Pons (tissue), 1 donor: Measurements from ENCODE around the gene LHX2.

Source experiments
- DNase-seq: peaks from one replicate; pipeline ENCODE4 v3.0.0-alpha.2; 2016; ENCODE audit warnings: low spot score

Gene LHX2

GRCh38 chr9:123999661-124000060 lies 11.9 kb upstream of the LHX2 start:
- DNase-seq, result no peak

- DNase-seq, result no peak
Measured at GRCh38 chr9:124000161-124000783, 11.3 kb upstream of the LHX2 start.

DNA sequence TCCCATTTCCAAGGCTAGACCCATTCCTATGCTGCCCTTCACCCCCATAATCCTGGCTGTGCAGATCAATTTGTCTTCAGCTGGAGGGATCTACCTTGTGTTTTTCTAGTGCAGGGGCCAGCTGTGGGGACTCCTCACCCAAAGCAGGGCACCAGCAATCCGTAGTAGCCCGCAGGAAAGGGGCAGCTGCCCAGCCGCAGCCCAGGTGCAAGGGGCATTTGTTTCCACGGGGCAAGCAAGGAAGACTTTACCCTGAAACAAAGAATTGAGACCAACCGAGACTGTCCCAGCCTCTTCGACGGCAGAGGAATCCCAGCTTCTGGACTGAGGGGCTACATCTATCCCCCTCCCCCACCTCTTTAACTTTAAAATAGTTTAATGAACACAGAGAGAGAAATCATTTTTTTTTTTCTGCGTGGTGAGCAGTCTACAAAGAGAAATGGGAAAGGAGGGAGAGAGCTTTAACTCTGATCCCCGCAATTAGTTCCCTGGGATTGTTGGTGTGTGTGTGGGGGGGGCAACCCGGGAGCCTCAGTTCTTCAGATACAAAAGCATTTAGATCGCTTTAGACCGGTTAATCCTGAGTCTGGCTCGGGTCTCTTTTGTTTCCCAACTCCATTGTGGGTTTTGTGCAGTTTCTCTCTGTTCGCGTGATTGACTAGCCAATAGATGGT lies 10.6 kb upstream of the LHX2 start:
- no peak for DNase-seq

- DNase-seq, result no peak
Measured at GRCh38 chr9:124001458-124001799, 10.1 kb upstream of the LHX2 start.

GRCh38 chr9:124001866-124002525 lies 9.6 kb upstream of the LHX2 start:
- DNase-seq, result no peak

GRCh38 chr9:124003636-124004349 lies 7.8 kb upstream of the LHX2 start:
- no peak for DNase-seq

GRCh38 chr9:124004593-124004992 lies 7.0 kb upstream of the LHX2 start:
- no peak for DNase-seq

GRCh38 chr9:124005029-124005771 lies 6.4 kb upstream of the LHX2 start:
- DNase-seq, result no peak

GRCh38 chr9:124006448-124007361 lies 4.9 kb upstream of the LHX2 start:
- peak; percentile 49 for DNase-seq

- no peak for DNase-seq
Measured at GRCh38 chr9:124007565-124008302, 3.8 kb upstream of the LHX2 start.

- DNase-seq, result no peak
Measured at GRCh38 chr9:124008303-124008693, 3.3 kb upstream of the LHX2 start.

DNA sequence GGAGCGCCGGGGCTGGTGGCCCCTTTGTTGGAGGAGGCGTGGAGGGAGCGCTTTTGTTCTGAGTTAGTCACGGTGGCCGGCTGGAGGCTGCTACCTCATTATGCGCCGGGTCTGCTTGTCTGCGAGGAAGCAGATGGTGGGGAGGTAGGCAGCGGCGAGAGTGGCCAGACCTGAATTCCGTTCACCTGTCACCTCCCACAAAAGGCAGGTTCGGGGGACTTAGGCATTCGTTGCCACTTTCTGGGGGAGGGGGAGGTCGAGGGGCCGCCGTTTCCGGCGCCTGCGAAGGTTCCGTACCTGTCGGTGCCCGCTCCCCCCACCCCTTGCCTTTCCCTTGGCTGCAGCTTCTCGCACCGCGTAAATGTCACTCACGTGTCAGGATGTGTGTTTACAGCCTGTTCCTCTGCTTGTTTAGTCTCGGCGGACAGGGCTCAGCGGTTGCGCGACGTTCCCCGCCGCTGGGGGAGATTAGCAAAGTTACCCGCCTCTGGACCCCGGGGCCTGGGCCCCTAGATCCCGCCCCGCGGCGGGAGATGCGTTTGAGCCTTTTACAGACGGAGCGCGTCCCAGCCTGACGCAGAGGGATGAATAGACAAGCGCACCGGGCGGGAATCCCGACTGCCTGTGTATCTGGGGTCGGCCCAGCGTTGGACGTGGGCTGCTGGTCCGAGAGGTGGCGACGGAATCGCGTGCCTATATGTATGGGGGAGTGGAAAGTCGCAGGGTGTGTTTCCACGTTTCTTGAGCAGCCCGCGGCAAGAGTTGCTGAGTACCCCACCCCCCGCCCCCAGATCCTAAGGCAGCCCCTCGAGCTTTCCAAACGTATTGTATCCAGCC lies 2.7 kb upstream of the LHX2 start:
- DNase-seq, result no peak

DNA sequence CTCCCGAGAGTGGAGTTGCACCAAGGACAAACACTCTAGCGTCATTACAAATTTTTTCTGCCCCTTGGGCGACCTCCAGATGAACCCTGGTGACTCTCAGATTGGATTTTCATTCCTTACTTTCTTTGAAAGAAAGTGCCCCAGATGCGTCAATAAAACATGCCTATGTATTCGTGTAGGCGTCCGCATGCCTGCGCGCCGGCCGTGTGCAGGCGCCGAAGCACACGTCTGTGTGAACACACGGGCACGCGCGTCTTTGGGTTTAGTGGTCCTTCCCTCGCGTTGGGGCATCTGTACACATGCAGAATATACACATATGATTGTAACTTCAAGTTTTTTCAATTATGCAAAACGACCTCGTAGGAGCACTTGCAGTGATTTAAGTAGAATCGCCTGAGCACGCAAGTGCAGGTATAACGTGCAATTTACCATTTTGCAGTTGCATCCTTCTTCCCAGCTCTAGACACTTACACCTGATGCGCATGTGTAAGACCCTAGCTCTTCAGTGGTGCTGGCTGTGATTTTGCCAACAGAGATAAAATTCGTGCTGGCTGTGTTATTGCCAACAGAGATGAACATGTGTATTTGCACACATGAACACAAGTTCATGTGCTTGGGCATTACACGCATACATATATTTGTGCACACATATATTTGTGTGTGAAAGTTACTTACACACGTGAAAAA lies 1.9 kb upstream of the LHX2 start:
- DNase-seq, result no peak

DNA sequence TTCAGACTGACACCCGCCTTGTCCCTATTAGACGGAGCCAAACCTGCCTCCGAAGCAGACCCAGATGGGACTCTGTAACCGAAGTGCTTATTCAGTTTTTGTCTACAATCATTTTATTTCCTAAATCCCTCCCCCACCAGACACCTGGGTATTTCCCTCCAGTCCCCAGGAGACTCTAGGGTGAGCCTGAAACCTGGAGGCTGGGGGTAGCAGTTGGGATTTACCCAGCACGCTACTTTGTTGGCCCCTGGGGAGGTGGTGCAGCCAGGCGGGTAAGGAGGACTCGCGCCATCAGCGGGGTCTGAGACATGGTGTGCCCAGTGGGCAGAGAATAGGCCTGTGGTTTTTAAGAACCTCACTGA lies 1.3 kb upstream of the LHX2 start:
- no peak for DNase-seq

GRCh38 chr9:124010665-124011321 lies 775 bp upstream of the LHX2 start:
- DNase-seq, result no peak

- DNase-seq, result no peak
Measured at GRCh38 chr9:124012368-124013301, 1.1 kb downstream of the LHX2 start.
